Stomach (tissue), 4 donors: ENCODE measurements around the gene ITPR2.

Experiments
- CTCF ChIP-seq, 7 experiments: fragments of 450-650 bp in 4 of 7; fragments of 200-600 bp in 3 of 7; sonication (generic) in 3 of 7; IDR thresholded peaks; one replicate each; pipeline ENCODE4 v1.5.1; 2016 to 2019; ENCODE audit warnings: antibody characterized with exemption in 7 of 7, control low read depth in 2 of 7, mild to moderate bottlenecking in 1 of 7
- EP300 ChIP-seq: sonication (generic); formaldehyde crosslinking; IDR thresholded peaks from one replicate; pipeline ENCODE4 v1.6.1; 2017; ENCODE audit warnings: antibody characterized with exemption
- POLR2A ChIP-seq, 4 donors: fragments of 450-650 bp; IDR thresholded peaks; one replicate each; pipeline ENCODE4 v1.6.1; 2016; ENCODE audit warnings: antibody characterized with exemption in 4 of 4, control low read depth in 2 of 4, mild to moderate bottlenecking in 1 of 4, moderate library complexity in 1 of 4
- POLR2AphosphoS5 ChIP-seq, 3 donors: sonication (generic); formaldehyde crosslinking; IDR thresholded peaks; one replicate each; pipeline ENCODE4 v1.6.1; 2016; ENCODE audit warnings: antibody characterized with exemption in 3 of 3

- TF ChIP-seq POLR2A (IDR thresholded peaks at IDR 0.05) (no peak), EP300 (no peak), CTCF (IDR thresholded peaks at IDR 0.05) (no peak), POLR2AphosphoS5 (IDR thresholded peaks at IDR 0.05) (no peak)
Observed at GRCh38 chr12:26533211-26533610, 299.8 kb downstream of the ITPR2 start.
